ENCODE results near the gene PIK3AP1. TPM values are rescaled to one million over a fixed set of nuclear protein-coding genes. Genes with fewer than 3 reads are reported as not detected.

The PIK3AP1 gene
- total and polyA plus RNA-seq, 2 of the 13 experiments (the other 11 are each of a cell fraction or from before 2014, with no cell fraction given), result 3.6 to 13.8 TPM

- TF ChIP-seq ZBED4 (CRISPR knock-in tag; IDR thresholded peaks at IDR 0.05; ENCODE audit: borderline replicate concordance), result no peak
- TF ChIP-seq ZEB1 (IDR thresholded peaks at IDR 0.05; ENCODE audit: insufficient replicate concordance, low read depth), result no peak
- TF ChIP-seq SP1 (IDR thresholded peaks at IDR 0.05), result no peak
- no peak for TF ChIP-seq SP1 (CRISPR knock-in tag; IDR thresholded peaks at IDR 0.05)
- no peak for TF ChIP-seq KIAA2018 (CRISPR knock-in tag; IDR thresholded peaks at IDR 0.05; ENCODE audit: borderline replicate concordance)
- TF ChIP-seq NR2F6 (IDR thresholded peaks at IDR 0.05), result peak; percentile 96
- TF ChIP-seq NR2F6 (CRISPR knock-in tag; IDR thresholded peaks at IDR 0.05), result peak; percentile 83
- no peak for TF ChIP-seq ZNF83 (CRISPR knock-in tag; IDR thresholded peaks at IDR 0.05; ENCODE audit: borderline replicate concordance)
- peak; percentile 95 for TF ChIP-seq NR2F2 (IDR thresholded peaks at IDR 0.05; ENCODE audit: borderline replicate concordance, low read depth)
- no peak for TF ChIP-seq ZNF142 (CRISPR knock-in tag; IDR thresholded peaks at IDR 0.05)
- TF ChIP-seq SAP130 (CRISPR knock-in tag; IDR thresholded peaks at IDR 0.05; ENCODE audit: low read depth), result peak; percentile 78
Observed at GRCh38 chr10:96596422-96597407, 123.6 kb downstream of the PIK3AP1 start (continued).
